Esophagus squamous epithelium (tissue), 4 donors: ENCODE data around the gene DPY19L1.
"Not testable (repeated sequence)": the region's sequence is repeated elsewhere in the genome, so short reads cannot be mapped to it uniquely, and the experiment has no call there.

ENCODE experiments used
- POLR2A ChIP-seq, 4 donors: fragments of 450-650 bp; IDR thresholded peaks; one replicate each; pipeline ENCODE4 v1.6.1; 2017; ENCODE audit warnings: antibody characterized with exemption in 4 of 4, mild to moderate bottlenecking in 4 of 4, moderate library complexity in 3 of 4
- TF ChIP-seq, protein P1 (sequence below), 6 experiments: fragments of 450-650 bp in 4 of 6; fragments of 200-600 bp in 2 of 6; sonication (generic) in 2 of 6; IDR thresholded peaks; one replicate each; pipeline ENCODE4 v1.5.1; 2016 to 2019; ENCODE audit warnings: antibody characterized with exemption in 6 of 6, mild to moderate bottlenecking in 4 of 6, moderate library complexity in 4 of 6

DNA sequence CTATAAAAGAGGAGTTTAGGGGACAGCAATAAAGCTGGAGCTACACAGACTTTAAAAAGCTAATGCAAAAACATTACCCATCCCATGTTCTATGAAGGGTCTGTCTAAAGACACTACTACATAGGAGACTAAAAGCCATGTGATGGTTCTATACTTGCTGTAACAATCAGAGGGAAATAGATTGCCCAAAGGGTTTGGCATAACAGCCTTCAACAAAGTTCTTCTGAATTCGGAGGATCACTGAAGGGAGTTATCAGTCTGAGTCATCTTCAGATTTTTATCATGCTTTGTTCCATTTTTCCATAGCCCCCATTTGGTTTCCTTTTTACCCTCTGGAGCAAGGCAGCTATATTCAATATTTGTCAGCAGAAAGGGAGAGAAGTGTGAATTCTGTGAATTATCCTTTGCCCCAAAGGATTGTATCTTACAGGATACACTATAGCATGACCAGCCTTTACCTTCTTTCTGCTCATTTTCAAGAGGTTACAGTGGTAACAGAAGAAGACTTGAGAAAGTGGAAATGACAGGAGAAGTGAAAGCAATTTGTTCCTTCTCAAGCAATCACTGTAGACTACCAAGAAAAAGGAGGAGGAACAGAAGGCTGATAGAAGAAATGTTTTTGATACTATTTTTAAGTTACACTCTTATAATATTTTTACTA, 64.4 kb downstream of the DPY19L1 start:
- TF ChIP-seq POLR2A (IDR thresholded peaks at IDR 0.05) = not testable (repeated sequence)
- TF ChIP-seq, protein P1, sequence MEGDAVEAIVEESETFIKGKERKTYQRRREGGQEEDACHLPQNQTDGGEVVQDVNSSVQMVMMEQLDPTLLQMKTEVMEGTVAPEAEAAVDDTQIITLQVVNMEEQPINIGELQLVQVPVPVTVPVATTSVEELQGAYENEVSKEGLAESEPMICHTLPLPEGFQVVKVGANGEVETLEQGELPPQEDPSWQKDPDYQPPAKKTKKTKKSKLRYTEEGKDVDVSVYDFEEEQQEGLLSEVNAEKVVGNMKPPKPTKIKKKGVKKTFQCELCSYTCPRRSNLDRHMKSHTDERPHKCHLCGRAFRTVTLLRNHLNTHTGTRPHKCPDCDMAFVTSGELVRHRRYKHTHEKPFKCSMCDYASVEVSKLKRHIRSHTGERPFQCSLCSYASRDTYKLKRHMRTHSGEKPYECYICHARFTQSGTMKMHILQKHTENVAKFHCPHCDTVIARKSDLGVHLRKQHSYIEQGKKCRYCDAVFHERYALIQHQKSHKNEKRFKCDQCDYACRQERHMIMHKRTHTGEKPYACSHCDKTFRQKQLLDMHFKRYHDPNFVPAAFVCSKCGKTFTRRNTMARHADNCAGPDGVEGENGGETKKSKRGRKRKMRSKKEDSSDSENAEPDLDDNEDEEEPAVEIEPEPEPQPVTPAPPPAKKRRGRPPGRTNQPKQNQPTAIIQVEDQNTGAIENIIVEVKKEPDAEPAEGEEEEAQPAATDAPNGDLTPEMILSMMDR (IDR thresholded peaks at IDR 0.05) = not testable (repeated sequence)
